Left ventricle myocardium inferior (tissue), 1 donor: ENCODE data around the gene ENOX2. TPM values are rescaled to one million over a fixed set of nuclear protein-coding genes. Genes with fewer than 3 reads are reported as not detected.

ENCODE experiments used
- DNase-seq: peaks from one replicate; pipeline ENCODE4 v3.0.0-alpha.2; 2020
- H3K27ac ChIP-seq: fragments of 200-600 bp; replicated peaks from 2 replicates; pipeline ENCODE4 v1.8.0; 2021
- H3K27me3 ChIP-seq: fragments of 200-600 bp; 2 replicates; pipeline ENCODE4 v1.8.0; 2021; ENCODE audit warnings: low read depth
- H3K36me3 ChIP-seq: fragments of 200-600 bp; 2 replicates; pipeline ENCODE4 v1.8.0; 2021
- H3K4me1 ChIP-seq: fragments of 200-600 bp; 2 replicates; pipeline ENCODE4 v1.8.0; 2021
- H3K4me3 ChIP-seq: fragments of 200-600 bp; 2 replicates; pipeline ENCODE4 v1.8.0; 2021; ENCODE audit warnings: mild to moderate bottlenecking, moderate library complexity
- H3K9me3 ChIP-seq: fragments of 200-600 bp; replicated peaks from 2 replicates; pipeline ENCODE4 v1.8.0; 2021
- intact Hi-C: fragments of 100-400 bp; cut with micrococcal nuclease; formaldehyde crosslinking; loops from one replicate; pipeline ENCODE4 v1.11.0; 2022
- total RNA-seq: library from RNA; stranded (reverse); fragmentation: NEBNext Ultra II Directional; extraction: Animal tissue kit (Norgen Biotek cat#: 25700); gene quantifications from one replicate; pipeline ENCODE4 v1.2.1, GENCODE V29; 2021
- TF ChIP-seq, protein P1 (sequence below): fragments of 200-600 bp; IDR thresholded peaks from 2 replicates; pipeline ENCODE4 v1.8.0; 2021; ENCODE audit warnings: antibody characterized with exemption, mild to moderate bottlenecking, borderline replicate concordance
- donor health status: DM: no; HTN: yes; CAD: no; lungs with severe emphysema.

The ENOX2 gene
- total RNA-seq, 1 donor from 2014 or later, result 14.1 TPM

GRCh38 chrX:130604882-130605281 lies 298.1 kb downstream of the ENOX2 start:
- Histone ChIP-seq H3K36me3 (no peaks in the 10 kb centered on the region), H3K27ac (no peak overlapping the region), H3K9me3 (no peaks in the 10 kb centered on the region), H3K4me3 (no peak overlapping the region), H3K27me3 (no peaks in the 10 kb centered on the region), H3K4me1 (no peaks in the 10 kb centered on the region)
- DNase-seq, result no peak
- intact Hi-C loops, result no loop called here
- TF ChIP-seq, protein P1, sequence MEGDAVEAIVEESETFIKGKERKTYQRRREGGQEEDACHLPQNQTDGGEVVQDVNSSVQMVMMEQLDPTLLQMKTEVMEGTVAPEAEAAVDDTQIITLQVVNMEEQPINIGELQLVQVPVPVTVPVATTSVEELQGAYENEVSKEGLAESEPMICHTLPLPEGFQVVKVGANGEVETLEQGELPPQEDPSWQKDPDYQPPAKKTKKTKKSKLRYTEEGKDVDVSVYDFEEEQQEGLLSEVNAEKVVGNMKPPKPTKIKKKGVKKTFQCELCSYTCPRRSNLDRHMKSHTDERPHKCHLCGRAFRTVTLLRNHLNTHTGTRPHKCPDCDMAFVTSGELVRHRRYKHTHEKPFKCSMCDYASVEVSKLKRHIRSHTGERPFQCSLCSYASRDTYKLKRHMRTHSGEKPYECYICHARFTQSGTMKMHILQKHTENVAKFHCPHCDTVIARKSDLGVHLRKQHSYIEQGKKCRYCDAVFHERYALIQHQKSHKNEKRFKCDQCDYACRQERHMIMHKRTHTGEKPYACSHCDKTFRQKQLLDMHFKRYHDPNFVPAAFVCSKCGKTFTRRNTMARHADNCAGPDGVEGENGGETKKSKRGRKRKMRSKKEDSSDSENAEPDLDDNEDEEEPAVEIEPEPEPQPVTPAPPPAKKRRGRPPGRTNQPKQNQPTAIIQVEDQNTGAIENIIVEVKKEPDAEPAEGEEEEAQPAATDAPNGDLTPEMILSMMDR, result no peak

- H3K4me3 ChIP-seq, result no peak overlapping the region
- H3K4me1 ChIP-seq, result no peaks in the 10 kb centered on the region
- no peaks in the 10 kb centered on the region for H3K27me3 ChIP-seq
- H3K36me3 ChIP-seq, result no peaks in the 10 kb centered on the region
- no peak for DNase-seq
- TF ChIP-seq, protein P1, result no peak
- intact Hi-C loops, result no loop called here
- no peaks in the 10 kb centered on the region for H3K9me3 ChIP-seq
- H3K27ac ChIP-seq, result no peak overlapping the region
These were observed 308.5 kb downstream of the ENOX2 start for GRCh38 chrX:130594453-130594916.

DNA sequence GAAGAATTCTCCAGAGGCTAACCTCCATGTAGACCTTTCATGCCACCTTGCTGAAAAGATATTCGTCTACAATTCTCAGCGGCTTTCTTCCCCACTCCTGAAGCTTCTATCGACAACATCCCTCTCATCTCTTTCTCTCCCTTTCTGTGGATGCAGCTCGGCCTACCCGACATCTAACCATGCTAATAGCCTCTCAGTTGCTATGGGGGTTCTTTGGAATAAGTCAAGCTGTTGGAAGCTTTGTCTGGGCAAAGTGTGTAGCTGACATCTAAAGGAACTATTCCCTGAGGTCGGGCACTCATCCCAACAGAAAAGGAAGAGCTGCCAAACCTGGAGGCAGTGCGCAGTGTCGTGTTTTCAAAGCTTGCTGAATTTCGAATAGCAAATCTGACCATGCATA lies 309.1 kb downstream of the ENOX2 start:
- TF ChIP-seq, protein P1, result no peak
- H3K27ac ChIP-seq, result no peak overlapping the region
- DNase-seq, result no peak
- H3K27me3 ChIP-seq, result no peaks in the 10 kb centered on the region
- H3K36me3 ChIP-seq, result no peaks in the 10 kb centered on the region
- intact Hi-C loops, result no loop called here
- no peak overlapping the region for H3K4me3 ChIP-seq
- no peaks in the 10 kb centered on the region for H3K9me3 ChIP-seq
- no peaks in the 10 kb centered on the region for H3K4me1 ChIP-seq

DNA sequence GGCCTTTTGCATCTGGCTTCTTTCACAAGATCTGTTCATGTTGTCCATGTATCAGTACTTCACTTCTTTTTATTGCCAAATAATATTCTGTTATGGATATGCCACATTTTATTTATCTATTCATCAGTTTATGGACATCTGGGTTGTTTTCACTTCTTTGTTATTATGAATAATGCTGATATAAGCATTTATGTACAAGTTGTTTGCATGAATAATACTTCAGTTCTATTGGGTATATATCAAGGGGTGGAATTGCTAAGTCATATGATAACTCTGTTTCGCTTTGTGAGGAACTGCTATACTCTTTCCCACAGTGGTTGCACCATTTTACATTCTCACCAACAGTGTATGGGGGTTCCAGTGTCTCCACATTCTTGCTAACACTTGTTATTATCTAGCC lies 310.8 kb downstream of the ENOX2 start:
- no peaks in the 10 kb centered on the region for H3K9me3 ChIP-seq
- H3K4me1 ChIP-seq, result no peaks in the 10 kb centered on the region
- H3K36me3 ChIP-seq, result no peaks in the 10 kb centered on the region
- no peaks in the 10 kb centered on the region for H3K27me3 ChIP-seq
- intact Hi-C loops, result no loop called here
- TF ChIP-seq, protein P1, result no peak
- no peak overlapping the region for H3K27ac ChIP-seq
- no peak for DNase-seq
- H3K4me3 ChIP-seq, result no peak overlapping the region

GRCh38 chrX:130578906-130579305 lies 324.1 kb downstream of the ENOX2 start:
- H3K4me1 ChIP-seq, result no peaks in the 10 kb centered on the region
- no peaks in the 10 kb centered on the region for H3K9me3 ChIP-seq
- H3K27ac ChIP-seq, result no peak overlapping the region
- intact Hi-C loops, result loop anchor here (10.0 kb wide), 1 partner anchor 336 kb away; no protein-coding TSS in a partner anchor
- no peak overlapping the region for H3K4me3 ChIP-seq
- H3K27me3 ChIP-seq, result no peaks in the 10 kb centered on the region
- DNase-seq, result no peak
- no peaks in the 10 kb centered on the region for H3K36me3 ChIP-seq
- TF ChIP-seq, protein P1, result no peak
